GM18907 (cell line): ENCODE results near the gene SFXN1.

ENCODE experiments used
- ATAC-seq: cut with Tn5 transposase; IDR thresholded peaks from one replicate; pipeline ENCODE4 v1.9.1; 2021; ENCODE audit warnings: mild to moderate bottlenecking, moderate library complexity; ENCODE audit not compliant: unreplicated experiment

Gene SFXN1

DNA sequence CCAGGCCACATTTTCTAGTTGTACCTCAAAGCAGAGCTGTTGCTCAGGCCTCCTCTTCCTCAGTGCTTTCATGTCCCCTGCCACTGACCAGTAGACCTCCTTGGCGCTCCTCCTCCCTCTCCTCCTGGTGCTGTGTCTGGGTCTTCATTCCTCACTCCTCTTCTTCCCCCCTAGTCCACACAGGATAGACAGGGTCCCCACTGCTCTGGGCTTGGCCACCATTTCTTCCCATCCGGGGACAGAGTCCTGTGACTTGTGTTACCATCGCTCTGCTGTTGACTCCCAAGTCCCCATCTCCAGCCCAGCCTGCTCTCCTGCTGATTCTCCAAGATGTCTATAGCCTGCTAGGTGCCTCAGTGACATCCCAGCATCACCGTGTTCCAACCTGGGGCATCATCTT is 91.3 kb downstream of the SFXN1 start:
- ATAC-seq = no peak

DNA sequence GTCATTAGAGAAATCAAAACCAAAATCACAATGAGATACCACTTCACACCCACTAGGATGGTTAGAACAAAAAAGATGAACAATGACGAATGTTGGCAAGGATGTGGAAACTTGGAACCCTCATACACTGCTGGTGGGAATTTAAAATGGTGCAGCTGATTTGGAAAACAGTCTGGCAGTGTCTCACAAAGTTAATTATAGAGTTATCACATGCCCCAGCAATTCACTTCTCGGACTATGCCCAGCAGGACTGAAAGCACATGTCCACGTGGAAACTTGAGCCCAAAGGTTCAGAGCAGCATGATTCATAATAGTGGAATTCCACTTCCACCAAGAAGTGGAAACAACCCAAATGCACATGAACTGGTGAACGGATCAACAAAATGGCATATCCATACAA is 94.5 kb downstream of the SFXN1 start:
- ATAC-seq = no peak

DNA sequence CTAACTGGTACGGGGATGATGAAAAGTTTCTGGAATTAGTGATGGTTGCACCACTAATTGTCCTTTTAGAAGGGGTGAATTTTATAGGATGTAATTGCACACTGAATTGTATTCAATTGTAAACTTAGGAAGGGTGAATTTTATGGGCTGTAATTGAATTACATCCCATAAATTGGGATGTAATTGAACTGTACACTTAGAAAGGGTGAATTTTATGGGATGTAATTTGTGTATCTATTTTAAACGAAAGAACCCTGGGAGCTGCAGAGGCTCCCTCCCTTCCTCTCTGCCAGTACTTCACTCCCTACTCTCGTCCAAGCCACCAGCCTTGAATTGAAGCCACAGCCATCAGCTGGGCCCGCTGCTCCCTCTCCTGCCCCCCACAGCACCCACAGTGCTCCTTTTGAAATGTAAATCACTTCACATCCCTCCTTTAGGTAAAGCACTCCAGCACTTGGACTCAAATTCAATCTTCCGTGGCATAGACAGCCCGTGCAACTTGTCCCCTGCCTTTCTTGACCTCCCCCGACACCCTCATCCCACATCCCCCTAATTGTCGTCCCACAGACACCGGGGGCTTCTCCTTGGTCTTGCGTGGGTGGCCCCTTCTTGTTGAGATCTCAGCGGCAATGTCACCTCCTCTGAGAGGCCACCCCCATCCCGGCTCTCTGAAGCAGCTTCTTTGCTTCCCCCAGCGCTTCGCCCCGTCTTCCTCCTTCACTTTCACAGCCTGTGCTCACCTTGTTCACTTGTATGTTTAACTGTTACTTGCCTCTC is 95.3 kb downstream of the SFXN1 start:
- no peak for ATAC-seq

DNA sequence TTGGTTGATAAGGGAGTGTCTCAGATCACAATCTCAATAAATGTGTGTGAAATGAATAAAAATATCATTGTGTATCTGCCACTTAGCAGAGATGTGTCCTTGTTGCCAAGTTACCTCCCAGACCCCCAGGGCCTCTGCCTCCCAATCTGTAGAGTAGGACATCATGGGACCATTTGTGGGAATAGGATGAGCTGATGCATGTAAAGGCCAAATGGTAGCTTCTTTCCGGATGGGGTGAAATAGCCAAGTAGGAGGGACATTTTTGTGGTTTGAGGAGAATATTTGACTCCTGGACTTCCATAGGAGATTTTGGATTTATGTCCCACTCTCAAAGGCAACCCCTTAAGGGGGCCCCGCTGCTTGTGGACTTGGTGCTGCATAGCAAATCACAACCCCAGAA is 96.9 kb downstream of the SFXN1 start:
- ATAC-seq = no peak

DNA sequence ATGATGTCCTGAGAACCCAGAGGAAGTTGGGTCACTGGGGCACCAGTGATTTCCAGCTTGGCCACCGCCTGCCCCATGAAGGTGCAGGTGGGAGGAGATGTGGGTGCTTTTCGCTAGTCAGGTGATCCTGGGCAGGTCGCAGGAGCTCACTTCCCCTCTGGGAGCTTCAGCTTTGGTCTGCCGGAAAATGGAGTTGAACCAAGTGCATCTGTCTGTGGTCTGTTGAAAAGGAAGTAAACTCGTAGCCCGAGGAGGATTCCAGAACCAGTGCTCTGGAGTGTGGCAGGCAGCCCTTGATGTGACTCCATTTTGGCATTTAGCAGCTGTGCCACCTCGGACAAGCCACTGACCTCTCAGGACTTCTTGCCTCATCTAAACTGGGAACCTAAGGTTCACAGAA is 97.7 kb downstream of the SFXN1 start:
- no peak for ATAC-seq

DNA sequence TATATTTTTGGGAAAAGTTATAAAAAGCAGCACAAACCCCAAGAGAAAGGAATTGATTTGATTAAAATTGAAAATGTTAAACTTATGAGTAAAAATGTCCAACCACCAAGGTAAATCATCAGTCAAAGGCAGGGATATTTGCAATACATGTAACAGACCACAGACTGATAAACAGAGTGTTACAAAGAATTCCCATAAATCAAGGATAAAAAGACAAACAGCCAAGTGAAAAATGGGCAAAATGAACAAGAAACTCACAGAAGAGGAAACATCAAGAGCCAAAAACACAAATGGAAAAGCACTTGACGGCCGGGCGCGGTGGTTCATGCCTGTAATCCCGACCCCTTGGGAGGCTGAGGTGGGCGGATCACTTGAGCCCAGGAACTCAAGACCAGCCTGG is 98.2 kb downstream of the SFXN1 start:
- ATAC-seq = no peak
